Esophagus (tissue), 2 donors: ENCODE results near the gene PLCB3. TPM values are rescaled to one million over a fixed set of nuclear protein-coding genes. Genes with fewer than 3 reads are reported as not detected.
A peak's percentile ranks its signal among the peaks of the same experiment; 100 is the strongest.

Experiments
- H3K27ac ChIP-seq, 2 donors: one replicate each; pipeline ENCODE4 v1.5.1; 2013; ENCODE audit warnings: low read depth in 2 of 2, mild to moderate bottlenecking in 2 of 2, inconsistent platforms in 1 of 2, low read length in 1 of 2, moderate library complexity in 1 of 2
- H3K27me3 ChIP-seq, 2 donors: one replicate each; pipeline ENCODE4 v1.6.1; 2013; ENCODE audit warnings: low read length in 2 of 2, control low read depth in 1 of 2, mild to moderate bottlenecking in 1 of 2; ENCODE audit not compliant: insufficient read depth in 2 of 2, control insufficient read depth in 1 of 2
- H3K36me3 ChIP-seq, 2 donors: one replicate each; pipeline ENCODE4 v1.6.1; 2013; ENCODE audit warnings: low read length in 1 of 2; ENCODE audit not compliant: control insufficient read depth in 2 of 2, insufficient read depth in 2 of 2
- H3K4me1 ChIP-seq, 2 donors: one replicate each; pipeline ENCODE4 v1.6.1; 2013; ENCODE audit warnings: low read length in 1 of 2; ENCODE audit not compliant: control insufficient read depth in 2 of 2, insufficient read depth in 2 of 2
- H3K4me3 ChIP-seq, 2 donors: one replicate each; pipeline ENCODE4 v1.5.1; 2013; ENCODE audit warnings: low read length in 2 of 2, mild to moderate bottlenecking in 2 of 2, low read depth in 1 of 2, moderate library complexity in 1 of 2
- H3K9me3 ChIP-seq, 2 donors: one replicate each; pipeline ENCODE4 v1.6.1; 2013; ENCODE audit warnings: mild to moderate bottlenecking in 2 of 2, low read depth in 1 of 2, low read length in 1 of 2, moderate library complexity in 1 of 2; ENCODE audit not compliant: control insufficient read depth in 2 of 2, insufficient read depth in 1 of 2
- WGBS, 2 donors: extraction: QIAGEN DNeasy Blood & Tissue Kit; methylation state at CpG; one replicate each; pipeline ENCODE4 v1.1.7; 2013; 5-methylcytosine and 5-hydroxymethylcytosine counted together
- polyA plus RNA-seq, 2 donors: library from polyadenylated mRNA; stranded (reverse); fragments of 200-250 nt; gene quantifications; one replicate each; pipeline ENCODE4 v1.2.3, GENCODE V29; 2013
- donor health status: healthy with polysubstance abuse.
- donor health status: Bipolar disorder and iron deficiency.

PLCB3 gene
- polyA plus RNA-seq, 2 donors: 24.6 to 37.4 TPM

GRCh38 chr11:64220271-64220670 is 31.1 kb upstream of the PLCB3 start:
- Histone ChIP-seq H3K36me3 (peaks cover 0 to 12% of the 10 kb centered on the region in 2 donors), H3K27ac (no peak overlapping the region), H3K27me3 (no peaks in the 10 kb centered on the region), H3K4me1 (peaks cover 3 to 24% of the 10 kb centered on the region in 2 donors), H3K4me3 (no peak overlapping the region), H3K9me3 (no peaks in the 10 kb centered on the region)
- 89 to 91% methylated on average over 16 to 17 of the region's 17 CpGs for WGBS, 2 donors

- Histone ChIP-seq H3K4me3 (no peak overlapping the region), H3K36me3 (peaks cover 0 to 12% of the 10 kb centered on the region in 2 donors), H3K4me1 (peaks cover 6 to 28% of the 10 kb centered on the region in 2 donors), H3K9me3 (no peaks in the 10 kb centered on the region), H3K27me3 (no peaks in the 10 kb centered on the region), H3K27ac (no peak overlapping the region)
- 88 to 92% methylated on average over 14 of the region's 14 CpGs for WGBS, 2 donors
These were observed 30.5 kb upstream of the PLCB3 start for GRCh38 chr11:64220798-64221197.

- 62% methylated on average over 9 of the region's 9 CpGs for WGBS, 2 donors
- Histone ChIP-seq H3K36me3 (peaks cover 0 to 12% of the 10 kb centered on the region in 2 donors), H3K9me3 (no peaks in the 10 kb centered on the region), H3K4me1 (peaks cover 9 to 37% of the 10 kb centered on the region in 2 donors), H3K4me3 (no peak overlapping the region), H3K27ac (peak overlapping the region in 1 of 2 donors; percentile 56), H3K27me3 (no peaks in the 10 kb centered on the region)
These were observed 28.7 kb upstream of the PLCB3 start for GRCh38 chr11:64222651-64223000.

GRCh38 chr11:64223001-64223651 is 28.2 kb upstream of the PLCB3 start:
- Histone ChIP-seq H3K36me3 (peaks cover 0 to 12% of the 10 kb centered on the region in 2 donors), H3K4me1 (peaks cover 9 to 37% of the 10 kb centered on the region in 2 donors), H3K4me3 (no peak overlapping the region), H3K27me3 (no peaks in the 10 kb centered on the region), H3K27ac (peak overlapping the region; percentile 9 to 56), H3K9me3 (no peaks in the 10 kb centered on the region)
- WGBS, 2 donors: 78 to 83% methylated on average over 24 of the region's 24 CpGs

GRCh38 chr11:64224151-64224890 is 27.0 kb upstream of the PLCB3 start:
- Histone ChIP-seq H3K4me1 (peaks cover 9 to 37% of the 10 kb centered on the region in 2 donors), H3K27me3 (no peaks in the 10 kb centered on the region), H3K4me3 (no peak overlapping the region), H3K9me3 (no peaks in the 10 kb centered on the region), H3K36me3 (peaks cover 0 to 12% of the 10 kb centered on the region in 2 donors), H3K27ac (peak overlapping the region in 1 of 2 donors; percentile 50)
- 81 to 85% methylated on average over 15 to 17 of the region's 17 CpGs for WGBS, 2 donors

GRCh38 chr11:64224891-64225607 is 26.3 kb upstream of the PLCB3 start:
- no peaks in the 10 kb centered on the region for H3K9me3 ChIP-seq
- peak overlapping the region; percentile 89 to 94 for H3K27ac ChIP-seq
- H3K36me3 ChIP-seq: peaks cover 0 to 11% of the 10 kb centered on the region in 2 donors
- H3K27me3 ChIP-seq: no peaks in the 10 kb centered on the region
- peak overlapping the region; percentile 69 to 79 for H3K4me3 ChIP-seq
- peaks cover 9 to 37% of the 10 kb centered on the region in 2 donors for H3K4me1 ChIP-seq
- 55 to 59% methylated on average over 22 of the region's 22 CpGs for WGBS, 2 donors

GRCh38 chr11:64225608-64226506 is 25.5 kb upstream of the PLCB3 start, which contains the start of the genes NUDT22 and TRPT1:
Gene NUDT22, plus strand, starts transcription at chr11:64226274. Its CDS starts 379 bp downstream, at chr11:64226653.
Gene TRPT1, minus strand, starts transcription at chr11:64226186. Its CDS starts 326 bp downstream, at chr11:64225860.
- WGBS, 2 donors: 0 to 1% methylated on average over 52 to 54 of the region's 54 CpGs
- peak within 1 kb of the TSS; percentile 89 to 94 for H3K27ac ChIP-seq
- H3K27me3 ChIP-seq: no peaks in the 10 kb centered on the region
- peak within 1 kb of the TSS; percentile 69 to 79 for H3K4me3 ChIP-seq
- H3K36me3 ChIP-seq: peaks cover 0 to 7% of the 10 kb centered on the region in 2 donors
- no peaks in the 10 kb centered on the region for H3K9me3 ChIP-seq
- peaks cover 9 to 40% of the 10 kb centered on the region in 2 donors for H3K4me1 ChIP-seq

- Histone ChIP-seq H3K4me3 (peak overlapping the region; percentile 69 to 79), H3K9me3 (no peaks in the 10 kb centered on the region), H3K27ac (peak overlapping the region; percentile 89 to 94), H3K36me3 (peaks cover 0 to 7% of the 10 kb centered on the region in 2 donors), H3K27me3 (no peaks in the 10 kb centered on the region), H3K4me1 (peaks cover 9 to 44% of the 10 kb centered on the region in 2 donors)
- WGBS, 2 donors: 7 to 9% methylated on average over 23 to 26 of the region's 26 CpGs
These were observed 24.8 kb upstream of the PLCB3 start for GRCh38 chr11:64226507-64227051.
